K562 (cell line): ENCODE results near the gene PLPPR2. TPM values are rescaled to one million over a fixed set of nuclear protein-coding genes. Genes with fewer than 3 reads are reported as not detected.
A peak's percentile ranks its signal among the peaks of the same experiment; 100 is the strongest.

Source experiments
- ARID1B ChIP-seq: fragments of 450-650 bp; IDR thresholded peaks from 2 replicates; pipeline ENCODE4 v1.6.1; 2016; ENCODE audit warnings: antibody characterized with exemption, mild to moderate bottlenecking, inconsistent platforms
- BRD4 ChIP-seq: fragments of 200-600 bp; sonication (generic); IDR thresholded peaks from 2 replicates; pipeline ENCODE4 v1.6.1; 2017; ENCODE audit warnings: inconsistent platforms
- FOXM1 ChIP-seq, 2 experiments: fragments of 450-650 bp in 1 of 2; sonication (generic) in 1 of 2; formaldehyde crosslinking in 1 of 2; IDR thresholded peaks; 2 replicates each; pipeline versions ENCODE4 v1.6.1 to v1.9.0; 2017 to 2022; ENCODE audit warnings: low read depth in 2 of 2, mild to moderate bottlenecking in 2 of 2, missing genetic modification reagents in 1 of 2, moderate library complexity in 1 of 2
- ID3 ChIP-seq, 2 experiments: fragments of 250-450 bp in 1 of 2; fragments of 450-650 bp in 1 of 2; sonication (Bioruptor Pico) in 1 of 2; IDR thresholded peaks; 2 replicates each; pipeline versions ENCODE4 v1.6.1 to v1.8.0; 2016 to 2021; ENCODE audit warnings: mild to moderate bottlenecking in 2 of 2, moderate library complexity in 2 of 2, missing compliant biosample characterization in 1 of 2, missing genetic modification characterization in 1 of 2
- MCM7 ChIP-seq, 2 experiments: fragments of 450-650 bp; IDR thresholded peaks; 2 replicates each; pipeline ENCODE4 v1.6.1; 2016 to 2018
- NCOR1 ChIP-seq: fragments of 450-650 bp; IDR thresholded peaks from 2 replicates; pipeline ENCODE4 v1.6.1; 2016; ENCODE audit warnings: mild to moderate bottlenecking, moderate library complexity
- PURB ChIP-seq: sonication (generic); formaldehyde crosslinking; IDR thresholded peaks from 2 replicates; pipeline ENCODE4 v1.9.0; 2021; ENCODE audit warnings: low read depth, mild to moderate bottlenecking, missing genetic modification reagents
- SIN3B ChIP-seq: fragments of 450-650 bp; IDR thresholded peaks from 2 replicates; pipeline ENCODE4 v1.6.1; 2017; ENCODE audit warnings: low read depth, mild to moderate bottlenecking, moderate library complexity
- TCF3 ChIP-seq: sonication (generic); formaldehyde crosslinking; IDR thresholded peaks from 2 replicates; pipeline ENCODE4 v1.4.0; 2020; ENCODE audit warnings: mild to moderate bottlenecking, missing genetic modification reagents
- THRB ChIP-seq: fragments of 450-650 bp; formaldehyde crosslinking; conservative IDR thresholded peaks from 2 replicates; pipeline ENCODE4 v1.4.0; 2022; ENCODE audit warnings: mild to moderate bottlenecking, missing genetic modification characterization
- ZNF507 ChIP-seq: conservative IDR thresholded peaks from 2 replicates; pipeline ENCODE4 v1.6.1; 2017; ENCODE audit warnings: missing genetic modification characterization, missing compliant biosample characterization
- polyA plus RNA-seq, 8 experiments: library from polyadenylated mRNA; depleted of rRNA in 4 of 8; stranded (reverse) in 5 of 8; unstranded in 3 of 8; fragments of >200 nt; fragmentation: Nextera tagmentation in 2 of 8; fragmentation: Illumina TruSeq in 1 of 8; extraction: Ambion mirVana in 2 of 8; extraction: Trizol in 1 of 8; gene quantifications; 2 replicates each; pipeline versions ENCODE4 v1.2.1 to v1.2.3, GENCODE V29; 2011 to 2014; ENCODE audit warnings: inconsistent platforms in 1 of 8, missing spikeins in 1 of 8
- total RNA-seq, 7 experiments: library from RNA; depleted of rRNA in 6 of 7; stranded (reverse); fragments of >200 nt in 6 of 7; fragmentation: Illumina TruSeq in 2 of 7; extraction: Trizol in 2 of 7; gene quantifications; 2 replicates each; pipeline versions ENCODE4 v1.2.1 to v1.2.3, GENCODE V29; 2011 to 2021; ENCODE audit warnings: low replicate concordance in 1 of 7
- TF ChIP-seq, protein P1 (sequence below): IDR thresholded peaks from 2 replicates; pipeline ENCODE4 v1.6.1; 2011; ENCODE audit warnings: borderline replicate concordance, low read depth, mild to moderate bottlenecking, moderate library complexity, low read length; ENCODE audit not compliant: insufficient read depth, poor library complexity, severe bottlenecking
- TF ChIP-seq, protein P2 (sequence below): fragments of 450-650 bp; IDR thresholded peaks from 2 replicates; pipeline ENCODE4 v1.6.1; 2016; ENCODE audit warnings: antibody characterized with exemption
- TF ChIP-seq, protein P3 (sequence below), 2 experiments: fragments of 450-650 bp in 1 of 2; sonication (generic) in 1 of 2; formaldehyde crosslinking; conservative IDR thresholded peaks; 2 replicates each; pipeline versions ENCODE4 v1.4.0 to v1.8.1; 2020 to 2022; ENCODE audit warnings: mild to moderate bottlenecking in 1 of 2, missing genetic modification reagents in 1 of 2

PLPPR2 gene
- total and polyA plus RNA-seq, 9 of the 15 experiments (the other 6 are each of a cell fraction or from before 2014, with no cell fraction given): 0.49 to 15.9 (median 3.4) TPM

- TF ChIP-seq ID3 (CRISPR knock-in tag; IDR thresholded peaks at IDR 0.05) (no peak), ID3 (tag; IDR thresholded peaks at IDR 0.05) (peak; percentile 32; the same call in 1 of the 2 replicates), SIN3B (no peak), THRB (CRISPR knock-in tag) (0 out of 2 replicates have a peak, but pooled peaks have one; percentile 56), ARID1B (peak; percentile 54), BRD4 (no peak), MCM7 (IDR thresholded peaks at IDR 0.05) (no peak; a peak in 1 of 4 replicates), TCF3 (no peak), PURB (CRISPR knock-in tag) (no peak), NCOR1 (no peak), FOXM1 (IDR thresholded peaks at IDR 0.05; ENCODE audit: low read depth) (no peak), FOXM1 (CRISPR knock-in tag; IDR thresholded peaks at IDR 0.05; ENCODE audit: low read depth) (no peak), ZNF507 (tag) (no peak)
- TF ChIP-seq, protein P1, sequence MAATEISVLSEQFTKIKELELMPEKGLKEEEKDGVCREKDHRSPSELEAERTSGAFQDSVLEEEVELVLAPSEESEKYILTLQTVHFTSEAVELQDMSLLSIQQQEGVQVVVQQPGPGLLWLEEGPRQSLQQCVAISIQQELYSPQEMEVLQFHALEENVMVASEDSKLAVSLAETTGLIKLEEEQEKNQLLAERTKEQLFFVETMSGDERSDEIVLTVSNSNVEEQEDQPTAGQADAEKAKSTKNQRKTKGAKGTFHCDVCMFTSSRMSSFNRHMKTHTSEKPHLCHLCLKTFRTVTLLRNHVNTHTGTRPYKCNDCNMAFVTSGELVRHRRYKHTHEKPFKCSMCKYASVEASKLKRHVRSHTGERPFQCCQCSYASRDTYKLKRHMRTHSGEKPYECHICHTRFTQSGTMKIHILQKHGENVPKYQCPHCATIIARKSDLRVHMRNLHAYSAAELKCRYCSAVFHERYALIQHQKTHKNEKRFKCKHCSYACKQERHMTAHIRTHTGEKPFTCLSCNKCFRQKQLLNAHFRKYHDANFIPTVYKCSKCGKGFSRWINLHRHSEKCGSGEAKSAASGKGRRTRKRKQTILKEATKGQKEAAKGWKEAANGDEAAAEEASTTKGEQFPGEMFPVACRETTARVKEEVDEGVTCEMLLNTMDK: no peak
- TF ChIP-seq, protein P2, sequence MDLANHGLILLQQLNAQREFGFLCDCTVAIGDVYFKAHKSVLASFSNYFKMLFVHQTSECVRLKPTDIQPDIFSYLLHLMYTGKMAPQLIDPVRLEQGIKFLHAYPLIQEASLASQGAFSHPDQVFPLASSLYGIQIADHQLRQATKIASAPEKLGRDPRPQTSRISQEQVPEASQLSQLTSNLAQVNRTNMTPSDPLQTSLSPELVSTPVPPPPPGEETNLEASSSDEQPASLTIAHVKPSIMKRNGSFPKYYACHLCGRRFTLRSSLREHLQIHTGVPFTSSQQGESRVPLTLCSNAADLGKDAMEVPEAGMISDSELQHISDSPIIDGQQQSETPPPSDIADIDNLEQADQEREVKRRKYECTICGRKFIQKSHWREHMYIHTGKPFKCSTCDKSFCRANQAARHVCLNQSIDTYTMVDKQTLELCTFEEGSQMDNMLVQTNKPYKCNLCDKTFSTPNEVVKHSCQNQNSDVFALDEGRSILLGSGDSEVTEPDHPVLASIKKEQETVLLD: no peak
- TF ChIP-seq, protein P3, sequence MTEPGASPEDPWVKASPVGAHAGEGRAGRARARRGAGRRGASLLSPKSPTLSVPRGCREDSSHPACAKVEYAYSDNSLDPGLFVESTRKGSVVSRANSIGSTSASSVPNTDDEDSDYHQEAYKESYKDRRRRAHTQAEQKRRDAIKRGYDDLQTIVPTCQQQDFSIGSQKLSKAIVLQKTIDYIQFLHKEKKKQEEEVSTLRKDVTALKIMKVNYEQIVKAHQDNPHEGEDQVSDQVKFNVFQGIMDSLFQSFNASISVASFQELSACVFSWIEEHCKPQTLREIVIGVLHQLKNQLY (CRISPR knock-in tag; conservative IDR thresholded peaks at IDR 0.05): no peak
These were observed at the start of gene PLPPR2 (continued) for GRCh38 chr19:11355160-11356073.
